GM21423 (cell line): Measurements from ENCODE around the gene UBE4B.

Source experiments
- ATAC-seq: cut with Tn5 transposase; IDR thresholded peaks from one replicate; pipeline ENCODE4 v1.9.1; 2021; ENCODE audit warnings: mild to moderate bottlenecking, moderate library complexity; ENCODE audit not compliant: unreplicated experiment

The UBE4B gene

DNA sequence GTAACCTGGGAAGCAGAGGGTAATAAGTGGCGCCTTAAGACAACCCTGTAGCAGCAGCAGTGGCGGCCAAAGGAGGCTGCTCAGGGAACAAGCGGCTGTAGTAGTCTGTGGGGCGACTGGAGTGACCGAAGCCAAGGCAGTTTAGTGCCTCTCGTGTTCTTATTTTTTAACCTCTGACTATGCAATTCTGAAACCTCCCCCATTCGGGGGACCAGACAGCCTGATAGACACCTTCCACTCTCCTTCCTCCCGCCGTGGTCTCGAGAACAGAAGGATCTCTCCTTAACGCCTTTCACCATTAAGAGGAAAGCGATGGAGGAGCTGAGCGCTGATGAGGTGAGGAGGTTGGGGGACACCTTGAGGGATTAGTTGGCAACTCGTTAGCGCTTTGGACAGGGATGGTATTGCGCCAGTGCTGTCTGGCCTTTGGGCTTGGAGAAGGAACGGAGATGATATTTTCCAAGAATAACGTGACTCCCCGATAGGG lies 644 bp downstream of the UBE4B start:
- peak; percentile 19 for ATAC-seq

DNA sequence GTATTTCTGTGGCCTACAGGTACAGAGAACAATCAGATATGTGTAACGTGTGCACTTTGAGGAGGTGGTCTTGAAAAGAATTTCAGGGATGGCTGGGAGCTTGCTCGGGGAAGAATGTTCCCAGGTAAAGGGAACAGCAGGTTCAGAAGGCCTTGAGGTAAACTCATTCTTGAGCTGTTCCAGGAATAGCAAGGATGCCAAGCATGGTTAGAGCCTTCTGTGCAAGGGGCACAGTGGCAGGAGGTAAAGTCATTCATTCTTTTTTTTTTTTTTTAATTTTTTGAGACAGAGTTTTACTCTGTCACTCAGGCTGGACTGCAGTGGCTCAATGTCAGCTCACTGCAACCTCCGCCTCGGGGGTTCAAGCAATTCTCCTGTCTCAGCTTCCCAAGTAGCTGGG lies 10.0 kb downstream of the UBE4B start:
- no peak for ATAC-seq

DNA sequence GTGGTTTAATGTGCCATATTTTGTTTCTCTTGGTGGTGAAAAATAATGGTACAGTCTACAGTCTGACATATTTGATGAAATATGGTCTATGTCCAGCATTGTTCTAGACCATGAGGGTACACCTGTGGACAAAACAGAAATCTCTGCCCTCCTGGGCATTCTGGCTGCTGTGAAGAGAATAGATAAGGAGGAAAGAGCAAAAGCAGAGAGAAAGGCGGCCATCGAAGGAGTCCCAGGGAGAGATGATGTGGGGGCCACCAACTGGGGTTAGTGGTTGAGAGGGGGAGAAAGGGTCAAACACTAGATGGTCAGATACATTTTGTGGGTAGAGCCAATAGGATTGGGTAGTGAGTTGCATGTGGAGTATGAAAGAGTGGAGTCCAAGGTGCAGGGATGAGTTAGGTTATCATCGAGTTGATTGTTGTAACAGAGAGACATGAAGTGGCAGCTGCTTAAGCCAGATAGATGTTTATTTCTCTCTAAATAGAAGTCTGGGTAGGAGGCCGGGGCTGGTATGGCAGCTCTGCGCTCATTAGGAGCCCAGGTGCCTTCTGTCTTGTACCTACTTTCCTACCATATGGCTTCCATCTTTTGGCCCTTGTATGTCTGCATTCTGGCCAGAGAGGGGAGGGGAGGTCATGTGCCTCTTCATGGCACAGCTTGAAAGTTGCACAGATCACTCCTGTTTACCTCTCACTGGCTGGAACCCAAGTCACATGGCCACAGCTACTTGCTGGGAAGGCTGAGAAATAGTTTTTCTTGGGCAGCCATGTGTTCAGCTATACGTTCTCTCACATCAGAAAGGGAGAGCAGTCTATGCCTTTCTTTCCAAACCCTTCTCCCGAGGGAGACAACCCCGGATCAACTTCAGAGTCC lies 13.0 kb downstream of the UBE4B start:
- ATAC-seq: no peak

DNA sequence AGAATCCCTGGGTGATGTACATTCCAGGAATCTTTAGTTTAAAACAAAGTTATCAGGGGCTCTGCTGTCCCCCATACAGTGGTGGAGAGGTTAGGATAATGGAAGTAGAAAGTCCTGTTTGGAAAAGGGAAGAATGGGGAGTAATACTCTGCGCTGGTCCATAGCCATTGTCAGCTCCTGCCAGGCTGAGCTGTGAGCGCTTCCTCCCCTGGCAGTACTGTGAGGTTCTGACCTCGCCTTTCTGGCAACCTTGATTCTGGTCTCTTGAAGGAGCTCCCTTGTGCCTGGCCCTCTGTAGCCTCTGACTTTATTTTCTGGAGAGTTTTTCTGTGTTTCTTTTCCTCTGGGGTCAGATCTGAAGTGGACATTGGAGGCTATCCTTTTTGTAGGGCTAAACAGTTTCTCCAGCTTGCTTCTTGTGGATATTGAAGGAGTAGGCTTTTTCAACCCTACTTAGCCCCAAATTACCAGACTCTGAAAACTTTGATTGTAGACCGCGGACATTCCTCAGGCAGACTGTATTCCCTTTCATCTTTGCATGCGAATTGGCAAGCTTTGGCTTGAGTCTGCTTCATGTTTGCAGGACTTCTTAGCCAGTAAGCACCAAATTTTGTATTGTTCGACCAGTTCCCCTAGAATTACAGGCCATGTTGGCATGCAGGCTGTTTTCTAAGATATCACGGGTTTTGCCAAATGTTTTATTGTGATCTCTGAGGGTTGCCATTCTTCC lies 13.8 kb downstream of the UBE4B start:
- ATAC-seq: no peak

DNA sequence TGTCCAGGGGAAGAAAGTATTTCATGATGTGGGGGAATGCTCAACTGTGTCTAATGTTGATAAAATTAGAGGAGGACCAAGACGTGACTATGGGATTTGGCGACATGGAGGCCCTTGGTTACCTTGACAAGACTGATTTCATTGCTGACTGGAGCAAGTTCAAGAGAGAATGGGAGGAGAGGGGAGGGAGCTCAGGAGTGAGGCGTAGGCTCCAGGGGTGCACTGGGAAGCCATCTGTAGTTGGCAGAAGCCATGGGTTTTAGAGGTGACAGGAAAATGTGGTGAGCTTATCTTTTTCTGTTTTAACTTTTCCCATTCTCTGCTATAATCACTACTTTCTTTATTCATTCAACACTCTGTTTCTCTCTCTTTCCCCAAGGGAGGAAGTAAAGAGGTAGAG lies 15.8 kb downstream of the UBE4B start:
- ATAC-seq: no peak

DNA sequence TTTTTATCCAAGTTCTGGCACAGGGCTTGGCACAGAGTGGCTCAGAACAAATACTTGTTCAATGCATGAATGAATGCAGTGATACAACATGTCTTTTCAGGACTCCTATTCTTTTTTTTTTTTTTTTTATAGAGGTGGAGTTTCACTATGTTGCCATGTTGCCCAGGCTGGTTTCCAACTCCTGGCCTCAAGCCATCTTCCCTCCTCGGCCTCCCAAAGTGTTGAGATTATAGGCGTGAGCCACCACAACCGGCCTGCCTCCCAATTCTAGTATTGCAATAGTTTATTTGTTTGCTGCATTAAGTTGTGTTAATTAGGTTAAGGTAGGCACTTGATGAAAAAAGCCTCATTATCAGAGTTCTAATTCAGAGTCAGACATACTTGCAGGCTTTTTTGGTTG lies 17.9 kb downstream of the UBE4B start:
- ATAC-seq: no peak

DNA sequence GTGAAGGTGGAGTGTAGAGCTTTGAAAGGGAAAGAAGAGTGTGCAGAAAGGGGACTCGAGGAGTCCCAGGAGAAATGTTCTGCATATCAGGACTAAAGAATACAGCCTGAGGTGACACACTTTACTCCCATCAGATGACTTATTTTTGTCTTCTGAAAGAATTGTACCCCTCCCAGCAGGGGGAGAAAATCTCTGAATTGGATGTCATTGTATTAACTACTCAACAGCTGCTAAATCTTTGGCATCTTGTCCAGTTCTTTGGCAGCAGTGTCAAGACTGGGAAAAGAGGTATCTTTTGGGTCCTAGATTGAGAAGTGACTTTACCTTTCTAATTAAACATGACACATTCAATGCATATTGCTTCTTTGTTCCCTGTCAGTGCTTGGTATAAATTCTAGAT lies 18.9 kb downstream of the UBE4B start:
- ATAC-seq: no peak

DNA sequence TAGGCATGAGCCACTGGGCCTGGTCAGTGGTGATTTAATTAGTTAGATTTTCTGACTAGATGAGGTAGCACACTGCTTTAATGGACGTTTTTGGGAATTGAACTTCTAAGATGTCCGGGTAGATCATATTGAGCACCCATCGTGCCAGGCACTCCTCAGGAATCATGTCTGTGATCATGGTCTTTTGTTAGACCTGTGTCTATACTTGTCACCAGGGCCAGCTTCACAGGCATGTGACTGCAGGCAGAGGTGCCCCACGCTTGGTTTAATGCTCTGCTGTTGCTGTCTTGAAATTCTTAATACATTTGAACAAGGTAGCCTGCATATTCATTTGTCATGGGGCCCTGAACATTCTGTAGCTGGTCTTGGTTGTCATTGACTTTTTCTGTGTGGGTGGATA lies 19.6 kb downstream of the UBE4B start:
- no peak for ATAC-seq

DNA sequence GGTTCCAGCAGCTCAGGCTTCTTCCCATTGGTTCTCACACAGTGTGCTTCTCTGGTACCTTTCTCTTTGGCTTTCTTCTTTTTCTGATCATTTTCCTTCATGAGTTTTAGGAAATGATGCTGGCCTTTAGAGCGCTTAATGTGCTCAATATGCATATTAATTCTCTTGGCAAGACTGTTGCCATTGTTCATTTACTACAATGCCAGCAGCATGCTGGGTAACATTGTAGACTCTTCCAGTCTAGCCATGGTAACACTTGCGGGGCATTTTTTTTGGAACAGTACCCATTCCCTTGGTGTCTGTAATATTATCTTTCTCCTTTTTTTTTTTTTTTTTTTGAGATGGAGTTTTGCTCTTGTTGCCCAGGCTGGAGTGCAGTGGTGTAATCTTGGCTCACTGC lies 21.7 kb downstream of the UBE4B start:
- ATAC-seq: no peak

DNA sequence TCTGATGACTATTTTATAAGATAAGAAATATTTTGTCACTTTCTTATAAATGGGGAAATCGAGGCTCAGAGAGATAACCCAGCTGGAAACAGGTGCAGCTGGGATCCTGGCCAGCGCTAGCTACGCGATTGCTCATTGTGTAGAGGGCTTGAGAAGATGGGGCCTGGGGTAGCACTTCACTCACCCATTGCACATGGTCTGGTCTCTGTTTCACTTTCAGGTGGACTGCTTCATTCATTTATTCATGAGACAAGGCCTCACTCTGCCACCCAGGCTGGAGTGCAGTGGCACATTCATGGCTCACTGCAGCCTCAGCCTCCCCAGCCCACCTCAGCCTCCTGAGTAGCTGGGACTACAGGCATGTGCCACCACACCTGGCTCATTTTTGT lies 23.8 kb downstream of the UBE4B start:
- no peak for ATAC-seq

DNA sequence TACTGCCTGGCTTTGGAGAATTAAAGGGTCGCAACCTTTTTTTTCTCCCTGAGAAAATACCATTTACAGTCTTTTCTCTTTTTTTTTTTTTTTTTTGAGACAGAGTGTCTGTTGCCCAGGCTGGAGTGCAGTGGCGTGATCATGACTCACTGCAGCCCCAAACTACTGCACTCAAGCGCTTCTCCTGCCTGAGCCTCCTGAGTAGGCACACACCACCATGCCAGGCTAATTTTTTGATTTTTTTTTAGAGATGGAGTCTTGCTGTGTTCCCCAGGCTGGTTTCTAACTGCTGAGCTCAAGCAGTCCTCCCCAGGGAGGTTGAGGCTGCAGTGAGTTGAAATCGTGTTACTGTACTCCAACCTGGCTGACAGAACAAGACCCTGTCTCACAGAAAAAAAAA lies 24.6 kb downstream of the UBE4B start:
- no peak for ATAC-seq

DNA sequence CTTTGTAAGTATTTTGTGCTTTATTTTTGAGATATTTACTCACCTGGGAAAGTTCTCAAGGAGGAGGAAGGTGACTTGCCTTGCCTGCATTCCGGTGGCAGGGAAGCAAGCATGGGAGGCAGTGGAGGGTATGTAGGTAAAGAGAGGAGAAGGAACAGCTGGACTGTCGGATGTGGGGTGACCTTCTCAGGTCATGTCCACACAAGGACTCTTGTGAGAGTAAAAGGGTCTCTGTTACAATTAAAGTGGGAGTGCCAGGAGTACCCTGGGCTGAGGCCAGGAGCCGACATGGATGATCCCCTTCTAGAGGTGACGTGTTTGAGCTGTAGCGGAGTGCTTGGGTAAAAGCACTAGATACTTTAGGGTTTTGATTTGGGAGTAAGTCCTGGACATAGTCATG lies 25.0 kb downstream of the UBE4B start:
- no peak for ATAC-seq

DNA sequence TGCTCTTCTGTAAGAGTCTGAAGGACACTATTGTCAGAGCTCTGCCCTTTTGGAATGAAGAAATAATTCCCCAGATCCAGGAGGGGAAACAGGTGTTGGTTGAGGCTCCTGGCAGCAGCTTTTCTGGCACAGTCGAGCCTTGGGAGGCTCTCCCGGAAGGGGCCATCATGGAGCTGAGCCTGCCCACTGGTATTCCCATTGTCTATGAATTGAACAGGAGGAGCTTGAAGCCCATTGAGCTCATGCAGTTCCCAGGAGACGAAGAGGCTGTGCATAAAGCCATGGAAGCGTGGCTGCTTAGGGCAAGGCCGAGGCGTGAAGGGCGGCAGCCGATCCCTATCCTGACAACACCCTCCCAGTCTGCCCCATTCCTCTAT lies 26.6 kb downstream of the UBE4B start:
- ATAC-seq: no peak

DNA sequence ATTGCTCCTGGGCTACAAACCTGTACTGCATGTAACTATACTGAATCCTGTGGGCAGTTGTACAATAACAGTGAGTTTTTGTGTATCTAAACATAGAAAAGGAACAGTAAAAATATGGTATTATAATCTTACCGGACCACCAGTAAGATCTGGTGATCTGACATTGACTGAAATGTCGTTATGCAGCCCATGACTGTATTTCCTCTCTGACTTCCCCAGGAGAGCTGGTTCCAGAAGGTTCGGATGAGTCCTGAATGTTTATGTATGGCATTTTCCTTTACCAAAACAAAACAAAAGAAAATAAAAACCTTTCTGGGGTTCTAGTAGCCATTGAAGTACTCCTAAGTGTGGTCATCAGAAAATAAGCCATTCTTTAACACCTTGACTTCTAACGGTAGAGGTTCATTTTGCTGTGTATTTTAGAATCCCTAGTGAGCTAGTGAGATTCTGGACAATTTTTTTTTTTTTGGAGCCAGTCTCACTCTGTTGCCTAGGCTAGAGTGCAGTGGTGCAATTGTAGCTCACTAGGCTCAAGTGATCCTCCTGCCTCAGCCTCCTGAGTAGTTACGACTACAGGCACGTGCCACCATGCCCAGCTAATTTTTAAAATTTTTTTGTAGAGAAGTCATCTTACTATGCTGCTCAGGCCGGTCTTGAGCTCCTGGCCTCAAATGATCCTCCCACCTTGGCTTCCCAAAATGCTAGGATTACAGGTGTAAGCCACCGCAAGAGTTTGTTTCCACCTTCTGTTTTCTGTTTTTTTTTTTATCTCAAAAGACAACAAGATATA lies 27.7 kb downstream of the UBE4B start:
- no peak for ATAC-seq

DNA sequence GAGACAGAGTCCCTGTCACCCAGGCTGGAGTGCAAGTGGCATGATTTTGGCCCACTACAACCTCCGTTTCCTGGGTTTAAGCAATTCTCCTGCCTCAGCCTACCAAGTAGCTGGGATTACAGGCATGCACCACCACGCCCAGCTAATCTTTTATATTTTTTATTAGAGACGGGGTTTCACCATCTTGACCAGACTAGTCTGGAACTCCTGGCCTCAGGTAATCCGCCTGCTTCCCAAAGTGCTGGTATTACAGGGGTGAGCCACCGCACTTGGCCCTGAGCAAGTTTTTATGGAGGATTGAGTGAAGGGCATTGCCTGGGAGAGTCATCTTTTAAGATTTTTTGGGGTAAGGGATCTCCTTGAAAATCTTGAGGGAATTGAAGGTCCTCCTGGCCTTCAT lies 28.5 kb downstream of the UBE4B start:
- ATAC-seq: no peak

DNA sequence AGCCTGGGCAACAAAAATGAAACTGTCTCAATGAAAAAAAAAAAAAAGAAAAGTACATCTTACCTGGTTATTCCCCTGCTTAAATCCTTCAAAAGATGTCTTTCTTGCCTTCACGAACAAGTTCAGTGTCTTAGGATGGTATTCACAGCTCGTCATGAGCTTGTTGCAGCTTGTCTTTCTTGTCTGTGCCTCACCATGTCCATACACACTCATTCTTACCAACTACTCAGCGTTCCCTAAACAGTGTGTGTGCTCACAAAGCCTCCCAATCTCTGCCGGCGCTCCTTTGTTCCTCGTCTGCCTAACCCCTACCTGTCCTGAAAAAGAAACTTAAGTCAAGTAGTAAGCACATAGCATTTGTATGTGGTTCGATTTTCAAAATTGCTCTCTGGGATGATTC lies 31.1 kb downstream of the UBE4B start:
- no peak for ATAC-seq

DNA sequence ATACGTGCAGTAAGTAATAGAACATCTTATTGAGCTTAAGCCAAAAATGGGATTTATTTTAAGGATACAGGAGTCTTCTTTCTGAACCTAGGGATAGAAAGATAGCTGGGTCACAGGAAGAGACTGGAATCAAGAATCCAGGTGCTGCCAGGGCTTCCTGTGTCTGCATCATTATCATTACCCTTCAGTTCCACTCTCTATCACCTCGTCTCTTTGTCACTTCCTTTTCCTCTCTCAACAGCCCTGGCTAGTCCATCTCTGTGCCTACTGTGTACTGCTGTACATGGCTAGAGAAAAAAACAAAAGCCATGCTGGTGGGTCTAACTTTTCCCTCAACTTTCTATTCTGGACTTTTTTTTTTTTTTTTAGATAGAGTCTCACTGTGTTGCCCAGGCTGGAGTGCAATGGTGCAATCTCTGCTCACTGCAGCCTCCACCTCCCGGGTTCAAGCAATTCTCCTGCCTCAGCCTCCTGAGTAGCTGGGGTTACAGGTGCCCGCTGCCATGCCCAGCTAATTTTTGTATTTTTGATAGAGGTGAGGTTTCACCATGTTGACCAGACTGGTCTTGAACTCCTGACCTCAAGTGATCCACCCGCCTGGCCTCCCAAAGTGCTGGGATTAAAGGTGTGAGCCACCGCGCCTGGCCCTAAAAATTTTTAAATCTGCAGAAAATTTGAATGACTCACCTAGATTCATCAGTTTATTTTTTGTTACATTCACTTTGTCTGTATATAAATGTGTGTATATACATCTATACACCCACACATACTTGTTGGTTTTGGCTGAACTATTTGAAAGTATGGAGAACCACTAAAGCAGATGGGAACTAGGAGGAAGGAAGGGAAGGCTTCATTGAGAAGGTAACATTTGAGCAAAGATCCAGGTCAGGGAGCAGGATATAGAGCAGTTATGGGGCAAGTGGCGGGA lies 31.9 kb downstream of the UBE4B start:
- ATAC-seq: no peak

DNA sequence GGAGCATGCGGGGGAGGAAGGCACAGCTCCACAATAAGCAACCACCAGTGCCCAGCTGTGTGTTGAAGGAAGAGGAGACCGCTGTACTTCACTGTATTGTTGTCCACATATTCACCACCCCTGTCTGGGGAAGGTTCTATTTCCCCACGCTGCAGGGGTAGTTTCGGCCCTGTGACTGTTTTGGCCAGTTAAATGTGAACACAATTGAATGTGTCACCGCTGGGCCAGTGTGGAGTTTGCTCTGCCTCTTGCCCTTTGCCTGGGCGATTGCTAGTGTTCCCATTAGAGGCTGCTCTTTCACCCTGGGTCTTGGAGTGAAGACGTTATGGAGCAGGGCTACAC lies 32.6 kb downstream of the UBE4B start:
- no peak for ATAC-seq

DNA sequence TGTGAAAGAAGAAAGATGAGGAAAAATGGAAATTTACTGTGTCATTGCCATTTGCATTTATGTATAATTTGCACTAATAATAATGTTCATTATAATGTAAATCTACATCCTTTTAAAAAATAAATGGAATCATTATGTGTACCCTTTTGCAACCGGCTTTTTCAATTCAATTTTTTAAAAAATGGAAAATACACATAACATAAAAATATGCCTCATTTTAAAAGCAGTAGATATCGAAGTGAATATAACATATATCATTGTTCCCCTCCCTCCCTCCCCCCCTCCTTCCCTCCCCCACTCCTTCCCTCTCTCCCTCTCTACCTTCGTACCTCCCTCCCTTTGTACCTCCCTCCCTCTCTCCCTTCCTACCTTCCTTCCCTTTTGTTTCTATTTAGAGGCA lies 33.0 kb downstream of the UBE4B start:
- ATAC-seq: no peak

DNA sequence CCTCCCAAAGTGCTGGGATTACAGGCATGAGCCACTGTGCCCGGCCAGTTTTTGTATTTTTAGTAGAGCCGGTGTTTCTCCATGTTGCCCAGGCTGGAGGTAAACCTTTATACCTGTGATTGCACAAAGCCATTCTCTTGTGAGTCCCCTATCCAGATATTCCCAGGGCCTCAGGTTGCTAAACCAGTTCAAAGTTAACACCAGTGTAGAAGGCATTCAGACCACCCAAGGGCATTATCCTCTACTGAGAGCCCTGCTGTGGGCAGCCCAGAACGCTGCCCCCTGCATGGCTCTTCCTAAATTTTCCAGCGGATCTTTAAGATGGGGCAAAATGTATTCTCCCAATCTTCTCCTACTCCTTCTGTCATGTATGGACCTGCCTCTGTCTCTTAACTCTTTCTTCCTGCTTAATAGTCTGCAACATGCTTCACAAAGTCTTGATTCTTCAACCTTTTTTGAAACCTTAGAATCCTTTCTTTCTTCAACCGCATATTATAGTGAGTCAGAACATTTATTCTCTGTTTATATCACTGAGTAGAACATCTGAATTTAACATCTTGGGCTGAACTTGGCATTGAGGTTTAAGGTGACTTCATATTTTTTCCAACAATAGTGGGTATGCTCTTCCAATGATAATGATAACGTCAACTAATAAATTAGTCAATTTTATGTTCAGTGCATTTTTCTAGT lies 36.0 kb downstream of the UBE4B start:
- no peak for ATAC-seq
